GM21447 (cell line): Measurements from ENCODE around the gene GPI.
"Not testable (repeated sequence)": the region's sequence is repeated elsewhere in the genome, so short reads cannot be mapped to it uniquely, and the experiment has no call there.

Experiments used
- ATAC-seq: cut with Tn5 transposase; IDR thresholded peaks from one replicate; pipeline ENCODE4 v1.9.1; 2021; ENCODE audit not compliant: unreplicated experiment

GPI gene

GRCh38 chr19:34366738-34367623, 2.0 kb downstream of the GPI start:
- ATAC-seq: no peak

GRCh38 chr19:34367624-34367957, 2.6 kb downstream of the GPI start:
- ATAC-seq: no peak

GRCh38 chr19:34368338-34368737, 3.3 kb downstream of the GPI start:
- ATAC-seq: no peak

DNA sequence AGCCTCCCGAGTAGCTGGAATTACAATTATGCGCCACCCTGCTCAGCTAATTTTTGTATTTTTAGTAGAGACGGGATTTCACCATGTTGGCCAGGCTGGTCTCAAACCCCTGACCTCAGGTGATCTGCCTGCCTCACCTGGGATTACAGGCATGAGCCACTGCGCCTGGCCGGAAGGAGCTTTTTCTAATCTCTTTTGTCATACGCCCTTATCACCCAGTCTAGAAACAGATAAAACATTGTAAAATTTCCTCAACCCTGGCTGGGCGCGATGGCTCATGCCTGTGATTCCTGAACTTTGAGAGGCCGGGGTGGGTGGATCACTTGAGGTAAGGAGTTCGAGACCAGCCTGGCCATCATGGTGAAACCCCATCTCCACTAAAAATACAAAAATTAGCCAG, 4.2 kb downstream of the GPI start:
- not testable (repeated sequence) for ATAC-seq

- no peak for ATAC-seq
Observed at GRCh38 chr19:34370117-34370516, 5.1 kb downstream of the GPI start.

DNA sequence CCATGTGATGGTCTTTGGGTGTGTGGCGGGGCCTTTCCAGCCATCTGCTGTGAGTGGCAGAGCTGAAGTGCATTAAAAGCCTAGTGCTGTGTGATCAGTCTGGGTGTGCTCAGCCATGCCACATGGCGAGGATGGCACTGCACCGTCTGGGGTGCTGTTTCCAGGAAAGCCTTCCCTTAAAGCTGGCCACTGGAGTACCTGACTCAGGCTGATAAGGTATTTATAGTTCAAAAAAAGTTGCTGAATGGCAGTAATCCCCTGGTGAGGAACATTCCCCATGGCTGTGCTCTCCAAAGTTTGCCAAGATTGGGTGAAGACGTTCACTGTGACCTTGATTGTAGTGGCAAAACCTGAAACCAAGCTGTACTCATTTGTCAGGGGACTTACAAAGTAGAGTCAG, 6.0 kb downstream of the GPI start:
- no peak for ATAC-seq

DNA sequence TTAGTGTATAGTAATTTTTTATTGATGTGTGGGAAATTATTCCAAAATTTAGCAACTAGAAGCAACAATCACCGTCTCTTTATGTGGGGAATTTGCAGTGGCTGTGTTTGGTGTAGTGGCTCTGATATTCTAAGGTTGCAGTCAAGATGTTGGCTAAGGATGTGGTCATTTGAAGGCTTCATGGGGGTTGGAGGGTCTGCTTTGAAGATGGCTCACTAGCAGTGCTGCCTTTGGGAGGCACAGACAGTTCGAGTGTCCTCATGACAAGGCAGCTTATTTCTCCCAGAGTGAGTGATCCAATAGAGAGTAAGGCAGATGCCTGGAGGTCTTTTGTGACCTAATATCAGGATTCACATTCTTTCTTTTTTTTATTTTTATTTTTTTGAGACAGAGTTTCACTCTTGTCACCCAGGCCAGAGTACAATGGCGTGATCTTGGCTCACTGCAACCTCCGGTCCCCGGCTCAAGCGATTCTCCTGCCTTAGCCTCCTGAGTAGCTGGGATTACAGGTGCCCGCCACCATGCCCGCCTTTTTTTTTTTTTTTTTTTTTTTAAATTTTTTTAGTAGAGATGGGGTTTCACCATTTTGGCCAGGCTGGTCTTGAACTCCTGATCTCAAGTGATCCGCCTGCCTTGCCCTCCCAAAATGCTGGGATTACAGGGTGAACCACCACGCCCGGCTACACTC, 8.7 kb downstream of the GPI start:
- no peak for ATAC-seq

GRCh38 chr19:34375598-34375997, 10.6 kb downstream of the GPI start:
- ATAC-seq: no peak

DNA sequence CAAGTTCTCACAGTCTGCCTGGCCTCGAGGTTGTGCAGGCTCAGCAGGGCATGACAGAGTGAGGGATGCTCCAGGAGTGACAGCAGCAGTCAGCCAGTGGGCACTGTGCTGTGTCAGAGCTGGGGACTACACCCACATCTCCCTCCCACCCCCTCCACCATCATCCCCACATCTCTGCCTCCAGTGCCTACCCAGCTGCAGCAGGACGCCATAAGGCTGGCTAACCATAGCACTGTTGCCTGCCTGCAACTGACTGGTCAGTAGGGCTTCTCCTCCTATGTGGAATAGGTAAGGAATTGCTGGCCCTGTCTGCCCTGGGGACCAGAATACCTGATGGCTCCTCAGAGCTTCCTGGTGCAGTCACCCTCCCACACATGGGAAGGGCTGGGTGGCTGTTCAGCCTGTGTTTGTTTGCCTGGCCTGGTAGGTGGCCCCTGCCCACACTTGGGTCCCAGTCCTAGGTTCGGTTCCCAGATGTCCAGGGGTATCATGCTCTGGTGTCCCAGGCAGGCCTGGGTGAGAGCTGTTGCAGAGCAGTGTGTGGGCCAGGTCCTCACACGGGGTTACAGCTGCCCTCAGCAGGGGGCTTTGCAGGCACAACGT, 15.7 kb downstream of the GPI start:
- ATAC-seq: no peak

DNA sequence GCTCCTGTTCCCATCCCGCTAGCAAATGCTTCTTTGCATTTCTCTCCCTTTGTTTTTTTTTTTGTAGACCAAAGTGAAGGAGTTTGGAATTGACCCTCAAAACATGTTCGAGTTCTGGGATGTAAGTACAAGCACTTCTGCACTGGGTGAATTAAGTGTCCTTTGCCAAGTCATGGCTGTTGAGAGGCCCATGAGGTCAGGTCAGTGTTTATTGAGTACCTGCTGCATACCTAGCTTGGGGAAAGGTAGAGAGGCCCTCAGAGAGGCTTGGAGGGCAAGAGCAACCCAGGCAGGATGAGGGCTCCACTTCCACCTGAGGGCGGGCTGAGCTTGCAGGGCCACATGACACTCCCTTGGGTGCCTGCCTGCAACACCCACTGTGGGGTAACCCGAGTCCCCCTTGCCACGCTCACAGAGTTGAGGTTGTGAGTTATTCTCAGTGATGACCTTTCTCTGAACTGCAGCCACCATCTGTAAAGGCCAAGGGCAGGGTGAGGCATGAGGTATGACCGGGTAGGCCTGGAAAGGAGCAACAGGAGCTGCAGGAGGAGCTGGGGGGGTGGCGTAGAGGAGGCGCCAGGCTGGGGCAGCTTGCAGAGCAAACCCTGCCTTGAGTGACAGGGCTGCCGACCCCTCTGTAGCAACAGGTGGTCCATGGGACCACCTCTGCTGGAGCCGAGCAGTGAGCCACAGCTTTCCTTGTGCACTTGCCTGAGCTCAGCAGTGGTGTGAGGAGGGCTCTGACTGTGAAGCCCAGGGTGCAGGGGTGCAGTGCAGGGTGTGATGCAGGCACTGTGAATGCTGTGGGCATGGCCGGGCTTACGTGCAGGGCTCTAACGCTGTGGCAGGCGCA, 16.6 kb downstream of the GPI start:
- no peak for ATAC-seq

- ATAC-seq: no peak
Observed at GRCh38 chr19:34382471-34382870, 17.5 kb downstream of the GPI start.

DNA sequence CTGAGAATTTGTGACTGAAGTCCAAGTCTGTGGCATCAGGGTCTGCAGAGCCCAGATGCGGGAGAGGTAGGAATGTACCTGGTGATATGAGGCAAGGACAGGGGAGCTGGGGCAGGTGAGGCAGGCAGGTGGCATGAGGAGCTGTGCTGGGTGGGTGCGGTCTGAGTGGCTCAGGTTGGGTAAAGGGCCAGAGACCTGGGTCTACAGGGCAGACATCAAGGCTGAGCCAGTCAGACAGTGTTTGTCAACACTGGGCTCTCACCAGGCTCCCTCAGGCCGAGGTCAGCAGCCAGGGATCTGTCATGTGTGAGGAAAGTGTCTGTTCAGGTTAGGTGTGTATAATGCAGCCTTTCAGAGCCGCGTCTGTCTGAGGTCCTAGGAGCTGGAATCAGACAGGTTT, 18.6 kb downstream of the GPI start:
- ATAC-seq: no peak

DNA sequence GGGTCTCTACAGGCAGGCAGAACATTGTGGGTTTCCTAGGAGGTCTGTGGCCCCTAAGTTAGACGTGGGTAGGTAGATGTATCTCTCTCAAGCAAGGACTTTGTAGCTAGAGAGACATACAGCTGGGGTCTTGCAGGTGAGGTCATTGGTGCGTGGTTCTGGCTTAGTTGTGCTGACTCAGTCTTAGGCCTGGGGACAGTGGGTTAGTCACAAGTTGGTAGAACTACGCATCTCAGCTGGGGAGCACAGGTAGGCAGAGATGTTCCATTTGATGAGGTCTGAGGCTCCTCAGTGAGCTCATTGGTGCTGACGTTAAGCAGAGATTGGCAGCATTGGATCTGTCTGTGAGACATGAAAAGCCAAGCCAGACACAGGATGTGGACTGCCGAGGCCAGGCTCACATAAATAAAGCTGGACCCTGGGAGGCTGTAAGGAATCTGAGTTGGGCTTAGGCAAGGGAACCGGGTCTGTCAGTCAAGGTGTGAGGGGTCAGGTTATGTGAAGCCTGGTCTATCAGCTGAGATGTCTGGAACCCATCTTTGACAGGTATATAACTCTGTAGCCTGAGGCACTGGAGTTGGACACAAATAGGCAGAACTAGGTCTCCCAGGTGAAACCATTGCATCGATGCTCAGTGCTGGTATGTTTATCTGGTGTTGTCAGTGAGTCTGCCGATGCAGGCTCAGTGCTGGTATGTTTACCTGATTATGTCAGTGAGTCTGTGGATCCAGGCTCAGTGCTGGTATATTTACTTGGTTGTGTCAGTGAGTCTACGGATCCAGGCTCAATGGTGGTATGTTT, 21.8 kb downstream of the GPI start:
- no peak for ATAC-seq

DNA sequence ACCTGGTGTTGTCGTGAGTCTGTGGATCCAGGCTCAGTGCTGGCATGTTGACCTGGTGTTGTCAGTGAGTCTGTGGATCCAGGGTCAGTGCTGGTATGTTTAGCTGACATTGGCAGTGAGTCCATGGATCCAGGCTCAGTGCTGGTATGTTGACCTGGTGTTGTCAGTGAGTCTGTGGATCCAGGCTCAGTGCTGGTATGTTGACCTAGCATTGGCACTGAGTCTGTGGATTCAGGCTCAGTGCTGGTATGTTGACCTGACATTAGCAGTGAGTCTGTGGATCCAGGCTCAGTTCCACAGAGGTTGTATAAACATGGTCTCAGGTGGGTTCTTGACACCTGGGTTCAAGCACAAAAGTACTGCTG, 22.4 kb downstream of the GPI start:
- ATAC-seq: no peak

DNA sequence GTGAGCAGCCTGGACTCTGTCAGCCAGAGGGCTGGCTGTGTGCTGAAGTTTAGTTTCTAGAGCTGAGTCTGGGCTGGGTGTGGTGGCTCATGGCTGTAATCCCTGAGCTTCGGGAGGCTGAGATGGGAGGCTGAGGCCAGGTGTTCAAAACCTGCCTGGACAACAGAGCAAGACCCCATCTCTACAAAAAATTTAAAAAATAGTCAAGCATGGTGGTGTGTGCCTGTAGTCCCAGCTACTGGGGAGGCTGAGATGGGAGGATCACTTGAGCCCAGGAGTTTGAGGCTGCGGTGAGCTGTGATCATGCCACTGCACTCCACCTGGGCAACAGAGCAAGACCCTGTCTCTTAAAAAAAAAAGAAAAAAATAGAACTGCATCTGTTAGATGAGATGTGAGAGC, 23.7 kb downstream of the GPI start:
- ATAC-seq: not testable (repeated sequence)

DNA sequence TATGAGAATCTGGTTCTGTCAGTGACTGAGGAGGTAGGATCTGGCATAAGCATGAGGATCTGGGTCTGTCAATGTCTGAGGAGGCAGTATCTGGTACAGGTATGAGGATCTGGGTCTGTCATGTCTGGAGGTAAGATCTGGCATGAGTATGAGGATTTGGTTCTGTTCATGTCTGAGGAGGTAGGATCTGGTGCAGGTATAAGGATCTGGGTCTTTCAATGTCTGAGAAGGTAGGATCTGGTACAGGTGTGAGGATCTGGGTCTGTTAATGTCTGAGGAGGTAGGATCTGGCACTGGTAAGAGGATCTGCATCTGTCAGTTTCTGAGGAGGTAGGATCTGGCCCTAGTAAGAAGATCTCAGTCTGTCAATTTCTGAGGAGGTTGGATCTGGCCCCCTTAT, 26.8 kb downstream of the GPI start:
- no peak for ATAC-seq

DNA sequence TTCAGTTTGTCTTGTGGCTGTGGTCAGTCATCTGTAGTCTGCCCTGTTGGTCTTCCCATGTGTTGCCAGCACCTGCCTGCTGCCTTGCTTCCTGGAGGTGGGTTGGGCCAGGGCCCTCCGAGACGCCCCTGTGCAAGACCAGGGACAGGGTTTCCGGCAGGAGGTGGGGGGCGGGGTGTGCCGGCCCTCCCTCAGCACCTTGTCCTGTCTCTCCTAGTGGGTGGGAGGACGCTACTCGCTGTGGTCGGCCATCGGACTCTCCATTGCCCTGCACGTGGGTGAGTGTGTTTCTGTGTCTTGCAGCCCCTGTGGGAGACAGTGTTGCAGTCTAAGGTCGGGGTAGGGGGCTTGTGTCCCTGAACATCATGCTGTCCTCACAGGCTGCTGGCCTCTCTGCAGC, 28.0 kb downstream of the GPI start:
- ATAC-seq: no peak

- ATAC-seq: no peak
Observed at GRCh38 chr19:34393629-34394028, 28.6 kb downstream of the GPI start.

DNA sequence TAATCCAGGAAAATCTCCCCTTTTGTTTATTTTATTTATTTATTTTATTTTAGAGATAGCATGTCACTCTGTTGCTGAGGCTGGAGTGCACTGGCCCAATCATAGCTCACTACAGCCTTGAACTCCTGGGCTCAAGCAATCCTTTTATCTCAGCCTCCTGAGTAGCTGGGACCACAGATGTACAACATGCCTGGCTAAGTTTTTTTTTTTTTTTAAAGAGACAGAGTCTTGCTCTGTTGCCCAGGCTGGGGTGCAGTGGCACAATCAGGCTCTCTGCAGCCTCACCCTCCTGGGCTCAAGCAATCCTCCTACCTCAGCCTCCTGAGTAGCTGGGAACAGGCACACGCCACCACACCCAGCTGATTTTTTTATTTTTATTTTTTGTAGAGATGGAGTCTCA, 32.9 kb downstream of the GPI start:
- ATAC-seq: no peak

DNA sequence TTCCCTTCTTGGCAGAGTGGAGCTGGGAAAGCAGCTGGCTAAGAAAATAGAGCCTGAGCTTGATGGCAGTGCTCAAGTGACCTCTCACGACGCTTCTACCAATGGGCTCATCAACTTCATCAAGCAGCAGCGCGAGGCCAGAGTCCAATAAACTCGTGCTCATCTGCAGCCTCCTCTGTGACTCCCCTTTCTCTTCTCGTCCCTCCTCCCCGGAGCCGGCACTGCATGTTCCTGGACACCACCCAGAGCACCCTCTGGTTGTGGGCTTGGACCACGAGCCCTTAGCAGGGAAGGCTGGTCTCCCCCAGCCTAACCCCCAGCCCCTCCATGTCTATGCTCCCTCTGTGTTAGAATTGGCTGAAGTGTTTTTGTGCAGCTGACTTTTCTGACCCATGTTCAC, 34.9 kb downstream of the GPI start:
- no peak for ATAC-seq

DNA sequence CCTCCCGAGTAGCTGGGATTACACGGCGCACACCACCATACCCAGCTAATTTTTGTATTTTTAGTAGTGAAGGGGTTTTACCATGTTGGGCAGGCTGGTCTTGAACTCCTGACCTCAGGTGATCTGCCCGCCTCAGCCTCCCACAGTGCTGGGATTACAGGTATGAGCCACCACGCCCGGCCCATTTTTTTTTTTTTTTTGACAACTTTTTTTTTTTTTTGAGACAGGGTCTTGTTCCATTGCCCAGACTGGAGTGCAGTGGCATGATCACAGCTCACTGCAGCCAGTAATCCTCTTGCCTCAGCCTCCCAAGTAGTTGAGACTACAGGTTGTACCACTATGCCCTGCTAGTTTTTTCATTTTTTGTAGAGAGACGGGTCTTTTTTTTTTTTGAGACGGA, 35.8 kb downstream of the GPI start:
- ATAC-seq: not testable (repeated sequence)
